SK-N-DZ (cell line): ENCODE results near the gene ANAPC7. TPM values are rescaled to one million over a fixed set of nuclear protein-coding genes. Genes with fewer than 3 reads are reported as not detected.
"Not testable (repeated sequence)": the region's sequence is repeated elsewhere in the genome, so short reads cannot be mapped to it uniquely, and the experiment has no call there.

Experiments used
- DNase-seq: peaks from one replicate; pipeline ENCODE4 v3.0.0-alpha.2; 2015; ENCODE audit warnings: low spot score
- polyA plus RNA-seq, 2 experiments: library from polyadenylated mRNA; depleted of rRNA; stranded (reverse); fragments of >200 nt; gene quantifications; 2 replicates each; pipeline ENCODE4 v1.2.3, GENCODE V29; 2014

ANAPC7 gene
- 119 and 122 TPM in 2 replicates for polyA plus RNA-seq (2014; cell fraction: cytosol; rRNA removed)
- polyA plus RNA-seq (2014; cell fraction: nucleus; rRNA removed) = 126 and 232 TPM in 2 replicates

- peak; percentile 94 for DNase-seq
These were observed at the start of gene ANAPC7 for GRCh38 chr12:110403146-110403975. Gene ANAPC7 (minus strand): TSS chr12:110403708. CDS start chr12:110403627, 81 bp downstream.

- no peak for DNase-seq
These were observed 47.8 kb upstream of the ANAPC7 start for GRCh38 chr12:110451263-110451662.

GRCh38 chr12:110449799-110450497 lies 46.4 kb upstream of the ANAPC7 start, which contains the start of gene ARPC3:
Gene ARPC3 (minus strand): TSS chr12:110450337. CDS start chr12:110450260, 77 bp downstream.
- peak; percentile 94 for DNase-seq

- no peak for DNase-seq
These were observed 40.9 kb upstream of the ANAPC7 start for GRCh38 chr12:110444455-110444854.

GRCh38 chr12:110436231-110436630 lies 32.7 kb upstream of the ANAPC7 start:
- DNase-seq = no peak

- DNase-seq = no peak
These were observed 28.6 kb upstream of the ANAPC7 start for GRCh38 chr12:110431957-110432587.

- DNase-seq = not testable (repeated sequence)
These were observed 26.2 kb upstream of the ANAPC7 start for GRCh38 chr12:110429676-110430075.

GRCh38 chr12:110426406-110426805 lies 22.9 kb upstream of the ANAPC7 start:
- DNase-seq = peak; percentile 56

- no peak for DNase-seq
These were observed 20.7 kb upstream of the ANAPC7 start for GRCh38 chr12:110424237-110424636.

- DNase-seq = no peak
These were observed 18.2 kb upstream of the ANAPC7 start for GRCh38 chr12:110421701-110422100.

GRCh38 chr12:110421159-110421661 lies 17.7 kb upstream of the ANAPC7 start:
- DNase-seq = no peak

GRCh38 chr12:110420644-110421043 lies 17.1 kb upstream of the ANAPC7 start:
- not testable (repeated sequence) for DNase-seq

GRCh38 chr12:110417113-110417512 lies 13.6 kb upstream of the ANAPC7 start:
- DNase-seq = not testable (repeated sequence)

- DNase-seq = not testable (repeated sequence)
These were observed 6.6 kb upstream of the ANAPC7 start for GRCh38 chr12:110410086-110410485.

GRCh38 chr12:110405126-110405662 lies 1.7 kb upstream of the ANAPC7 start:
- DNase-seq = not testable (repeated sequence)

- peak; percentile 87 for DNase-seq
These were observed 621 bp upstream of the ANAPC7 start for GRCh38 chr12:110403976-110404682.

GRCh38 chr12:110382683-110383082 lies 20.8 kb downstream of the ANAPC7 start:
- DNase-seq = no peak

- DNase-seq = no peak
These were observed 23.9 kb downstream of the ANAPC7 start for GRCh38 chr12:110379631-110380030.

GRCh38 chr12:110379197-110379596 lies 24.3 kb downstream of the ANAPC7 start:
- DNase-seq = no peak

- DNase-seq = not testable (repeated sequence)
These were observed 25.2 kb downstream of the ANAPC7 start for GRCh38 chr12:110378131-110378790.
